Left lung (tissue), 10 donors: ENCODE results near the gene MARF1. TPM values are rescaled to one million over a fixed set of nuclear protein-coding genes. Genes with fewer than 3 reads are reported as not detected.
A peak's percentile ranks its signal among the peaks of the same experiment; 100 is the strongest.
"Not testable (repeated sequence)": the region's sequence is repeated elsewhere in the genome, so short reads cannot be mapped to it uniquely, and the experiment has no call there.

Experiments
- ATAC-seq: fragments of 200-7000 bp; cut with Tn5 transposase; one replicate; pipeline ENCODE4 v1.9.1; 2020; ENCODE audit warnings: moderate library complexity
- DNase-seq, 4 donors: peaks; one replicate each; pipeline ENCODE4 v3.0.0-alpha.2; 2013 to 2020
- H3K27ac ChIP-seq, 2 donors: fragments of 200-600 bp; sonication (generic) in 1 of 2; one replicate each; pipeline versions ENCODE4 v1.5.0 to v1.8.0; 2020 to 2021
- H3K27me3 ChIP-seq, 2 donors: fragments of 200-600 bp; sonication (generic) in 1 of 2; one replicate each; pipeline versions ENCODE4 v1.5.0 to v1.8.0; 2020 to 2021
- H3K36me3 ChIP-seq, 2 donors: fragments of 200-600 bp; sonication (generic) in 1 of 2; one replicate each; pipeline versions ENCODE4 v1.5.0 to v1.8.0; 2020 to 2021
- H3K4me1 ChIP-seq, 2 donors: fragments of 200-600 bp; one replicate each; pipeline ENCODE4 v1.8.0; 2021
- H3K4me3 ChIP-seq, 2 donors: fragments of 200-600 bp; sonication (generic) in 1 of 2; one replicate each; pipeline versions ENCODE4 v1.5.0 to v1.8.0; 2020 to 2021; ENCODE audit warnings: mild to moderate bottlenecking in 1 of 2
- H3K9me3 ChIP-seq, 2 donors: fragments of 200-600 bp; sonication (generic) in 1 of 2; one replicate each; pipeline versions ENCODE4 v1.5.0 to v1.8.0; 2020 to 2021
- CTCF ChIP-seq, 2 donors: fragments of 200-600 bp; sonication (generic) in 1 of 2; IDR thresholded peaks; one replicate each; pipeline versions ENCODE4 v1.5.0 to v1.8.0; 2021; ENCODE audit warnings: antibody characterized with exemption in 2 of 2
- intact Hi-C, 2 donors: fragments of 100-400 bp; cut with DNase I; formaldehyde crosslinking; loops; one replicate each; pipeline versions ENCODE4 v1.11.2 to v1.14.2; 2022
- polyA plus RNA-seq, 6 donors: library from polyadenylated mRNA; unstranded; fragments of 120-200 nt; gene quantifications; one replicate each; pipeline ENCODE4 v1.2.1, GENCODE V29; 2013; ENCODE audit not compliant: insufficient read length in 6 of 6
- total RNA-seq, 2 donors: library from RNA; stranded (reverse); fragmentation: NEBNext Ultra II Directional; extraction: Animal tissue kit (Norgen Biotek cat#: 25700); gene quantifications; one replicate each; pipeline ENCODE4 v1.2.1, GENCODE V29; 2021
- donor health status: DM: no; HTN: yes; CAD: no.
- donor health status: DM: no; HTN: no; CAD: no.

Gene MARF1
- total and polyA plus RNA-seq, 8 donors: 60.1 to 86.1 (median 71.0) TPM

- H3K4me3 ChIP-seq: no peak overlapping the region
- ATAC-seq: no peak
Observed at GRCh38 chr16:15573274-15573895, 69.6 kb downstream of the MARF1 start.

GRCh38 chr16:15572329-15573001 lies 70.5 kb downstream of the MARF1 start:
- peak in 2 of 4 donors; percentile 59 to 63 for DNase-seq
- ATAC-seq: peak; percentile 70

More at GRCh38 chr16:15573274-15573895, 69.6 kb downstream of the MARF1 start:
- no peak for DNase-seq
- no peaks in the 10 kb centered on the region for H3K9me3 ChIP-seq
- no peaks in the 10 kb centered on the region for H3K27me3 ChIP-seq
- peaks cover 0 to 31% of the 10 kb centered on the region in 2 donors for H3K4me1 ChIP-seq
- H3K27ac ChIP-seq: no peak overlapping the region
- no peak for TF ChIP-seq CTCF (IDR thresholded peaks at IDR 0.05)
- intact Hi-C loops: no loop called here
- H3K36me3 ChIP-seq: no peaks in the 10 kb centered on the region

GRCh38 chr16:15571557-15571956 lies 71.4 kb downstream of the MARF1 start:
- Histone ChIP-seq H3K9me3 (no peaks in the 10 kb centered on the region), H3K4me1 (peaks cover 0 to 31% of the 10 kb centered on the region in 2 donors), H3K36me3 (no peaks in the 10 kb centered on the region), H3K27ac (peak overlapping the region; percentile 0 to 43), H3K27me3 (no peaks in the 10 kb centered on the region), H3K4me3 (no peak overlapping the region)
- DNase-seq (no peak), ATAC-seq (no peak)
- intact Hi-C loops: no loop called here
- TF ChIP-seq CTCF (IDR thresholded peaks at IDR 0.05): no peak

More at GRCh38 chr16:15572329-15573001, 70.5 kb downstream of the MARF1 start:
- Histone ChIP-seq H3K4me3 (no peak overlapping the region), H3K27ac (peak overlapping the region in 1 of 2 donors; percentile 0), H3K27me3 (no peaks in the 10 kb centered on the region), H3K9me3 (no peaks in the 10 kb centered on the region), H3K36me3 (no peaks in the 10 kb centered on the region), H3K4me1 (peaks cover 0 to 31% of the 10 kb centered on the region in 2 donors)
- intact Hi-C loops: no loop called here
- TF ChIP-seq CTCF (IDR thresholded peaks at IDR 0.05): no peak

- H3K4me3 ChIP-seq, H3K9me3 ChIP-seq, H3K27me3 ChIP-seq, H3K27ac ChIP-seq, ATAC-seq, H3K36me3 ChIP-seq, intact Hi-C loops, DNase-seq: not testable (repeated sequence)
- peaks cover 0 to 29% of the 10 kb centered on the region in 2 donors for H3K4me1 ChIP-seq
Observed at GRCh38 chr16:15570666-15571065, 72.3 kb downstream of the MARF1 start.

- ATAC-seq: no peak
- Histone ChIP-seq H3K36me3 (no peaks in the 10 kb centered on the region), H3K4me3 (no peak overlapping the region), H3K4me1 (peaks cover 0 to 18% of the 10 kb centered on the region in 2 donors), H3K27me3 (no peaks in the 10 kb centered on the region), H3K27ac (no peak overlapping the region), H3K9me3 (no peaks in the 10 kb centered on the region)
- no peak for TF ChIP-seq CTCF (IDR thresholded peaks at IDR 0.05)
- intact Hi-C loops: no loop called here
- no peak for DNase-seq
Observed at GRCh38 chr16:15567823-15568222, 75.1 kb downstream of the MARF1 start.
